GM12864 (cell line): ENCODE measurements around the gene KRT4.
"Not testable (repeated sequence)": the region's sequence is repeated elsewhere in the genome, so short reads cannot be mapped to it uniquely, and the experiment has no call there.

Experiments used
- DNase-seq: peaks from one replicate; pipeline ENCODE4 v3.0.0-alpha.2; 2011; ENCODE audit warnings: low read depth
- H3K4me3 ChIP-seq: 2 replicates; pipeline ENCODE4 v1.5.1; 2011; ENCODE audit warnings: mild to moderate bottlenecking, low read depth, low read length, control low read depth
- CTCF ChIP-seq: IDR thresholded peaks from 2 replicates; pipeline ENCODE4 v1.5.1; 2011; ENCODE audit warnings: low read depth, mild to moderate bottlenecking, moderate library complexity, low read length, control low read depth, inconsistent platforms; ENCODE audit errors: missing control alignments

KRT4 gene

DNA sequence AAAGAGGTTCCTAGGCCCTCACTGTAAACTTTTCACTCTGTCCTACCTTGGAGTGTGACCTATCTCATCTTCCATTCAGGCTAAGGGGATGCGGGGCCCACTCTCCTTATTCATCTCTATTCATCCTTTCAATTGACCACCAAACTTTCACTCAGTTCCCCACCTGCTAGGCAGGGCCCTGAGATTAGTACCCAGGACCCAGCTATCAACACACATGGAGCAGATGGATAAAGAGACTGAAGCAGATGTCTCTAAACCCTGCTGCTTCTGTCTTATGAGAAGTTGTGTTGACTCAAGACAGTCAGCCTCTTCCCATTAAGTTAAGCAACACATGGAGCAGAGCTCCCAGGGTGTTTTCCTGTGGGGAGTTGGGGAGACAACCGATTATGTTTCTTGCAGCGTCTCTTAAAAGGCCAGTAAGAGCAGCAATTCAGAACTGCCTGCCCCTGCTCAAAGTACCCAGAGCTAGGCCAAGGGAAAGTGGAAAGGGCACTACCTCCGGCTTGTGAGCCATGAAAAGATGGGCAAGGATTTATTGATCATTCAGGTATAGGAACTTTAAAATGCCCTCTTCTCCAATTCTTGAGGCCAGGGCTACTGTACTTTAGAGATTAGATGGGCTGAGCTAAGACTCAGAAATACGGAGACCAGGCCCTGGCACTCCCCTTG, 47.4 kb downstream of the KRT4 start:
- DNase-seq: no peak
- TF ChIP-seq CTCF: no peak
- no peak overlapping the region for H3K4me3 ChIP-seq

GRCh38 chr12:52765702-52766101, 48.2 kb downstream of the KRT4 start:
- no peak for DNase-seq
- no peak overlapping the region for H3K4me3 ChIP-seq
- TF ChIP-seq CTCF: no peak

GRCh38 chr12:52763991-52764390, 49.9 kb downstream of the KRT4 start:
- DNase-seq: no peak
- no peak overlapping the region for H3K4me3 ChIP-seq
- TF ChIP-seq CTCF: no peak

- no peak overlapping the region for H3K4me3 ChIP-seq
- no peak for TF ChIP-seq CTCF
- no peak for DNase-seq
These were observed 50.8 kb downstream of the KRT4 start for GRCh38 chr12:52763036-52763659.

DNA sequence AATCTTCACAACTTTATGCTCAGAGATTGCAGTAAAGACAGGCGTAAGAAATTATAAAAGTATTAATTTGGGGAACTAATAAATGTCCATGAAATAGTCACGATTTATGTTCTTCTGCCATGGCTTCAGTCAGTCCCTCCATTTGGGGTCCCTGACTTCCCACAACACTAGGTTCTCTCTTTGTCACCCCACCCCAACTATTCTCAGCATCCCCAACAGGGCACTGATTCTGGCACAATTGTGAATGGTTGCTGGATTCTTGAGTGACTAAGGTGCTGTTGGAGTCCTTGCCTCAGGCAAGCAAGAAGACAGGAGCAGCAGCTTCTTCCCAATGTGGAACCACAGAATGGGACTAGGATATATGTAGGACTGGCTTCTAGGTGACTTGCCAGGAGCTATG, 52.1 kb downstream of the KRT4 start:
- DNase-seq: no peak

DNA sequence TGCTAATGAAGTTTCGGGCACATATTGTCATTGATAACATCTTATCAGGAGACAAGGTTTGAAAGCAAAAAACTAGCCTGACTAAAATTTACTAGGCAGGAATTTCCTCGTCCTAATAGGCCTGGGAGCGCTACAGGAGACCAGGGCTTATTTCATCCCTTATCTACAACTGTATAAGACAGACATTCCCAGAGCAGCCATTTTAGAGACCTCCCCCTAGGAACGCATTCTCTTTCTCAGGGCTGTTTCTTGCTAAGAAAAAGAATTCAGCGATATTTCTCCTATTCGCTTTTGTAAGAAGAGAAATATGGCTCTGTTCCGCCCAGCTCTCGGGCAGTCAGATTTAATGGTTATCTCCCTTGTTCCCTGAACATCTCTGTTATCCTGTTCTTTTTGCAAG, 52.7 kb downstream of the KRT4 start:
- not testable (repeated sequence) for H3K4me3 ChIP-seq, DNase-seq

More for the DNA sequence above, 52.1 kb downstream of the KRT4 start:
- no peak overlapping the region for H3K4me3 ChIP-seq
- TF ChIP-seq CTCF: no peak

GRCh38 chr12:52760623-52761022, 53.3 kb downstream of the KRT4 start:
- TF ChIP-seq CTCF: no peak
- DNase-seq: no peak
- H3K4me3 ChIP-seq: no peak overlapping the region
